ENCODE measurements around the gene PTCRA.

PTCRA gene

GRCh38 chr6:42925248-42925857 is 9.5 kb downstream of the PTCRA start:
- peaks cover 0 to 12% (median 3%) of the 10 kb centered on the region in 4 donors for H3K4me1 ChIP-seq
- no peak for DNase-seq
- no peak overlapping the region for H3K27ac ChIP-seq
- no peaks in the 10 kb centered on the region for H3K36me3 ChIP-seq
- H3K27me3 ChIP-seq, result peaks cover 0 to 15% of the 10 kb centered on the region in 2 donors
- intact Hi-C loops (cut with DNase I; ENCODE audit: low total_unique reads), result loop anchor here (5.0 kb wide), 1 partner anchor 87 kb away; the partner anchor contains the start of genes KLHDC3 and MEA1
- no peak for TF ChIP-seq CTCF (IDR thresholded peaks at IDR 0.05)
- H3K4me3 ChIP-seq, result no peak overlapping the region
- no peaks in the 10 kb centered on the region for H3K9me3 ChIP-seq

GRCh38 chr6:42928986-42929820 is 13.3 kb downstream of the PTCRA start, which contains the start of gene CNPY3:
Gene CNPY3 (plus strand): TSS chr6:42929480. CDS start chr6:42929571, 91 bp downstream.
- Histone ChIP-seq H3K4me3 (peak within 1 kb of the TSS; percentile 81 to 88), H3K36me3 (peaks cover 0 to 4% (median under 1%) of the 10 kb centered on the region in 3 donors), H3K27ac (peak within 1 kb of the TSS; percentile 80 to 88), H3K9me3 (no peaks in the 10 kb centered on the region), H3K27me3 (peaks cover 0 to 11% of the 10 kb centered on the region in 2 donors), H3K4me1 (peaks cover 0 to 36% (median 21%) of the 10 kb centered on the region in 4 donors)
- peak; percentile 95 to 97 for DNase-seq
- intact Hi-C loops (cut with DNase I; ENCODE audit: low total_unique reads), result loop anchor here (5.0 kb wide), 1 partner anchor 83 kb away; the partner anchor contains the start of genes KLHDC3 and MEA1
- TF ChIP-seq CTCF (IDR thresholded peaks at IDR 0.05), result peak in 1 of 2 experiments; percentile 28

- peak; percentile 35 to 68 for DNase-seq
- peak overlapping the region; percentile 81 to 88 for H3K4me3 ChIP-seq
- peak overlapping the region; percentile 80 to 88 for H3K27ac ChIP-seq
- intact Hi-C loops (cut with DNase I; ENCODE audit: low total_unique reads), result loop anchor here (5.0 kb wide), 1 partner anchor 82 kb away; the partner anchor contains the start of genes KLHDC3 and MEA1
- peaks cover 0 to 6% of the 10 kb centered on the region in 2 donors for H3K27me3 ChIP-seq
- H3K4me1 ChIP-seq, result peaks cover 0 to 36% (median 21%) of the 10 kb centered on the region in 4 donors
- H3K36me3 ChIP-seq, result peaks cover 4 to 11% (median 7%) of the 10 kb centered on the region in 3 donors
- no peaks in the 10 kb centered on the region for H3K9me3 ChIP-seq
- no peak for TF ChIP-seq CTCF (IDR thresholded peaks at IDR 0.05)
These were observed 14.0 kb downstream of the PTCRA start for GRCh38 chr6:42929821-42930360.

- no peak for DNase-seq
- no peak for TF ChIP-seq CTCF (IDR thresholded peaks at IDR 0.05)
- Histone ChIP-seq H3K36me3 (peaks cover 17 to 35% (median 31%) of the 10 kb centered on the region in 3 donors), H3K27ac (no peak overlapping the region), H3K27me3 (no peaks in the 10 kb centered on the region), H3K4me3 (no peak overlapping the region), H3K4me1 (peaks cover 0 to 36% (median 21%) of the 10 kb centered on the region in 4 donors), H3K9me3 (no peaks in the 10 kb centered on the region)
- intact Hi-C loops (cut with DNase I; ENCODE audit: low total_unique reads), result no loop called here
These were observed 16.6 kb downstream of the PTCRA start for GRCh38 chr6:42932412-42932811.

GRCh38 chr6:42933205-42933604 is 17.4 kb downstream of the PTCRA start:
- Histone ChIP-seq H3K4me3 (no peak overlapping the region), H3K4me1 (peaks cover 0 to 33% (median 21%) of the 10 kb centered on the region in 4 donors)
- TF ChIP-seq CTCF (IDR thresholded peaks at IDR 0.05), result no peak

More at GRCh38 chr6:42933205-42933604, 17.4 kb downstream of the PTCRA start:
- intact Hi-C loops (cut with DNase I; ENCODE audit: low total_unique reads), result no loop called here
- no peak for DNase-seq
- Histone ChIP-seq H3K9me3 (no peaks in the 10 kb centered on the region), H3K27ac (no peak overlapping the region), H3K36me3 (peaks cover 24 to 42% (median 39%) of the 10 kb centered on the region in 3 donors), H3K27me3 (no peaks in the 10 kb centered on the region)
